HG03139 (cell line): ENCODE data around the gene AP1G1.
A peak's percentile ranks its signal among the peaks of the same experiment; 100 is the strongest.
"Not testable (repeated sequence)": the region's sequence is repeated elsewhere in the genome, so short reads cannot be mapped to it uniquely, and the experiment has no call there.

Source experiments
- ATAC-seq: cut with Tn5 transposase; IDR thresholded peaks from one replicate; pipeline ENCODE4 v1.9.1; 2021; ENCODE audit not compliant: unreplicated experiment

Gene AP1G1

GRCh38 chr16:71811261-71811803 lies 2.7 kb upstream of the AP1G1 start:
- no peak for ATAC-seq

DNA sequence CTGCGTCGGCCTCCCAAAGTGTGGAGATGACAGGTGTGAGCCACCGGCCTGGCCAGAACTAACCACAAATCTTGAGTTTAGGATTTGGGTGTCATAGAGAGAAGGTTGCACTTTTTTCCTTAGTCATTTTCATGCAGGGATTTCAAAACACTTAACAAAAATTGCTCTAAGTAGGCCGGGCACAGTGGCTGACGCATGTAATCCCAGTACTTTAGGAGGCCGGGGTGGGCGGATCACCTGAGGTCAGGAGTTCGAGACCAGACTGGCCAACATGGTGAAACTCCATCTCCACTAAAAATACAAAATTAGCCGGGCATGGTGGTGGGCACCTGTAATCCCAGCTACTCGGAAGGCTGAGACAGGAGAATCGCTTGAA lies 1.5 kb upstream of the AP1G1 start:
- ATAC-seq: not testable (repeated sequence)

DNA sequence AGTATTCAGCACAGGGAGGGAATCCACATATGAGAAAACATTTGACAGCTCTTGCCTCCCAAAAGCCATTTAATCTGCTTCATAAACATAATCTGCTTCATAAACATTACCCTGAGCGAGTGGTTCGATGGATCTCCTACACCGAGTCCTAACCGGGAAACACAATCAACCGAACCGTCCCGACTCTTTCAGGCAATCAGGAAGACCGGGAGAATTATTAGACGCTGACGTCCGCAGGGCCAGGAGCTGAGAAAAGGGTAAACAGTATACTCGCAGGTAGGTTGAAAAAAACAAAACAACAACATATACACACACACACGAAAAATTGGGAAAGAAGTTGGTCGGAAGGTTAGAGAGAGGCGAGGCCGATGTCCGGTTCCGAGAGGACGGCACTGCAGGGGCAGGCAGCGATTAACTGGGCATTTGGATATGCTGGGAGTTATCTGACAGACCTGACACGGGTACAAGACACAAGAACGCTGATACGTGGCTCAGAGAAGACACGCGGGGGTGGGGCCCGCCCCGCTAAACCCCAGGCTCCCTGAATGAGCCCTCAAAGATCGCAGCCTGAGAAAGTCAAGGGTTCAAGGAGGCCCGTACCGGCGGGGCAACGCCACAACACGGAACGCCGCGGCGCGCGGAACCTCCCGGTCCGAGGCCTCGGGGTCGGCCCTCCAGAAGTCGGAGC lies 585 bp downstream of the AP1G1 start:
- peak; percentile 18 for ATAC-seq

- no peak for ATAC-seq
These were observed 5.3 kb downstream of the AP1G1 start for GRCh38 chr16:71803305-71803690.

- ATAC-seq: no peak
These were observed 12.0 kb downstream of the AP1G1 start for GRCh38 chr16:71796501-71797097.

DNA sequence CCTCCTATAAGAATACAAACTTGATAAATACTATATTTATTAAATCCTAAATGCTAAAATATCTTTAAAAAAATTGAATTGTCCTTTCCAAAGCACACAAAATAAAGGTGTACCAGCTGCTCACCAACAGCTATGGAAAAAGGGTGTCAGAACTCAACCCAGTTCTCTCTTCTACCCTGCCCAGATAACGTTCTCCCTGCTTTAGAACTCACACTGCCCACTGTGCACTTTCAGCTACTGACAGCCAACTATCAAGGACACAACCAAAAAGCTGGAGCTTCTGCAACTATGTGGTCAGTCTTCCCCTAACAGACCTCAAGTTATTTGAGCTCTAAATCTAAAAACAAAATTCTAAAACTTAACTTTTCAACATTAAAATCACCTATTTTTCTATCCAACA lies 13.7 kb downstream of the AP1G1 start:
- no peak for ATAC-seq

- ATAC-seq: no peak
These were observed 14.6 kb downstream of the AP1G1 start for GRCh38 chr16:71794018-71794417.

DNA sequence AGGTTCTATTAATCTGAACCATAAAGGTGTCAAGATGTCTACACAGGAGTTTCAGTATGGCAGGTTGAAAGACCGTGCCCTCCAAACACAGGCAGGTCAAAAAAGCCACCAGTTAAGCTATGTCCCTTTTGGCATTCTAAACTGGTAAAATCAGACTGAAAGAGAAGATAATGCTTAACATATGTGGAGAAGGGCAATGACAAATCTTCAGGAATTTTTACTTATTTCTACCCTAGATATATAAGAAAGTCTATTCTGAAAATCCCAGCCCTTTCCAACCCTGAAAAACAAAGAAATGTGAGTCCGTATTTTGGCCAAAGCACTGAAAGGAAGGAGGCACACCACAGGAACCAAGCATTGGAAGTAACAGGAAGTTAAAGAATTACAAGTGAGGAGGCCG lies 16.5 kb downstream of the AP1G1 start:
- no peak for ATAC-seq

- not testable (repeated sequence) for ATAC-seq
These were observed 18.3 kb downstream of the AP1G1 start for GRCh38 chr16:71790329-71790728.

DNA sequence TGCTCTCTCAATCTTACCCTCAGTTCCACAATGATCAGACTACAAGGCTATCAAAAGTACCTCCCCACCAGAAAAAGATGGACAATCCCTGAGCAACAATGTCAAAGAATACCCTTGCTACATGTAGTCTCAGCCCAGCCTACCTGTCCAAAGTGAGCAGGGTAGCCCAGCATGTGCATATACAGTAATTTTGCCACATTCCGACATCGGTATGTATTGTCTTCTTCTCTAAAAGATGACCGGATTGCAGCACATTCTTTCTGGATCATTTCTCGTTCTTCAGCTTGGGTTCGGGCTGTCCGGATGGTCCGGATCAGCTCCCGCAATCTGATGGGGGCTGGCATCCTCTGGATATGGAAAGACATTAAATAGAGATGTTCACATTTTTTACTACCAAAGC lies 19.5 kb downstream of the AP1G1 start:
- ATAC-seq: no peak

GRCh38 chr16:71788578-71788977 lies 20.1 kb downstream of the AP1G1 start:
- no peak for ATAC-seq

- not testable (repeated sequence) for ATAC-seq
These were observed 23.5 kb downstream of the AP1G1 start for GRCh38 chr16:71785143-71785542.

DNA sequence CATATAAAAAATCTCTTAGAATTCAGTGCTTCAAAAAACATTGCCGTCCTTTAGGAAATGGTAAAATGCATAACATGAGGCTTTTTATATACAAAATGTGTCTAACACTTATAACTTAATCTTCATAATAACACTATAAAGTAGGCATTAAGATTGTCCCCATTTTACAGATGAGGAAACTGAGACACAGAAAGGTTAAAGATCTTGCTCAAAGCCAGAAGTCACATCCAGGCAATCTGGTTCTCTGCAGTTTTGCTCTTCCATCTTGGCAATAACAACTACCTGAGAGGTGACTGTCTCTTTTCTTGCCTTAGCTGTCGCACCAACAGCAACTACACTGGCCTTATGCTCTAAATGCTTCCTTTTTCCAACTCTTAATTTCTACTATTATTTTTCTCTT lies 24.5 kb downstream of the AP1G1 start:
- ATAC-seq: no peak

GRCh38 chr16:71781741-71782140 lies 26.9 kb downstream of the AP1G1 start:
- ATAC-seq: no peak

- ATAC-seq: no peak
These were observed 28.0 kb downstream of the AP1G1 start for GRCh38 chr16:71780521-71781089.

GRCh38 chr16:71778780-71779179 lies 29.9 kb downstream of the AP1G1 start:
- no peak for ATAC-seq

DNA sequence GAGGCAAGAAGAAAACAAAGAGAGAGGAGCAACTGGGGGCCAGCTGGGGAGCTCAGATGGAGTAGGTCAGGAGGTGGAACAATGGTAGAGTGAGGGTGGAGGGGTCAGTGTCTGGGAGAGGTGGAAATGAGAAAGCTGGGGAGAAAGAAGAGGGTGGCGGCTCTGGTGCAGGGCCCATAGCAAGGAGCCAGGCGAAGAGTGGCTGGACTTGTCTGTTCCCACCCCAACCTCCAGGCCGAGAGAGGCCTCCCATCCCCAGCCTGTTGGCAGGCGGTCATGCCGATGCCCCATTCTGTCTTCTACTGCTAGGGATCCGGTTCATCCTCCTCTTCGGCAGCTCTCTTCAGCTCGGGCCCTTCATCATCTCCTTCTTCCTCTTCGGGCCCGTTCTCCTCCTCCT lies 31.3 kb downstream of the AP1G1 start:
- no peak for ATAC-seq

GRCh38 chr16:71775949-71776348 lies 32.7 kb downstream of the AP1G1 start:
- ATAC-seq: no peak

- no peak for ATAC-seq
These were observed 37.1 kb downstream of the AP1G1 start for GRCh38 chr16:71771571-71771970.

- ATAC-seq: no peak
These were observed 39.4 kb downstream of the AP1G1 start for GRCh38 chr16:71769222-71769621.

DNA sequence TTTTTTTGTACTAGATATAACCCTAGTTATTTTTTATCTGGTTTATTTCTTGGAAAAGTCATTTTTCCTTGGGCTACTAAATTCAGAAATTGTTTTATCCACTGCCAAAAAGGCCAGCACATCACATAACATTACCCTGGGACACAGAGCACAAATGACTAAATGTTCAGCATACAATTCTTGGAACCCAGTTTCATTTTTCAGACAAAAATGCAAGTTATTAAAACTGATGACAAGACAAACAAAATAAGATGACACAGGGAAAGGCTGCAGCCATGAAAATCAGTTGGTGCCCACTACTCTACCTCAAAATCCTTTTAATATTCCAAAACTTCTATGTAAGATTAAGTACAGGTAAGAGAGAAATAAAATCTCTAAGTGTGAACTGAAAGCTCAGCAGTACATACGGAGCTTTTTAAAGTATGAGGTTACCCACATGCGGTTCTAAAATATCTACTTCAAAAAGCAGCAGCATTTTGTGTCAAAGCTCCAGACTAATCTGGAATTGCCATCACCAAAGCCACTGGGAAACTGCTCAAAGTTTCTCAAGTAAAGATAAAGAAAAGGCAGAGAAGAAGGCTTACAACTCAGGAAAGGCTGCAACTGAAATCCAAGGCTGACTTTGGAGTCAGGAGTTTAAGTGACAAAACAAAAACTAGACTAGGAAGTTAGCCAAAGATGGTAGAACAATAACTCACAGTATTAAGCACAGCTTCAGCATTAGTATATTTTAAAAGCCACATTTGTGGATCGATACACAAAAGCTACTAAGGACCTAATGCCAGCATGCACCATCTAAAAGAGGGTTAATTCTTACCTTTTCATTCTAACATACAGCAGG lies 41.4 kb downstream of the AP1G1 start:
- no peak for ATAC-seq
